Caco-2 (cell line): ENCODE measurements around the gene TYK2. TPM values are rescaled to one million over a fixed set of nuclear protein-coding genes. Genes with fewer than 3 reads are reported as not detected.
"Not testable (repeated sequence)": the region's sequence is repeated elsewhere in the genome, so short reads cannot be mapped to it uniquely, and the experiment has no call there.

Source experiments
- BruUV-seq: library from RNA; stranded (reverse); fragments of 400-500 nt; replicated peaks from 2 replicates; lab custom pipeline; 2021; lab: Mats Ljungman, UMichigan
- CTCF ChIA-PET: fragments of 300-600 bp; sonication (Branson Sonifier 250); formaldehyde crosslinking; loops from one replicate; lab custom pipeline; 2022; ENCODE audit warnings: antibody characterized with exemption; lab: Charles Lee
- POLR2A ChIA-PET: fragments of 300-600 bp; sonication (Branson Sonifier 250); formaldehyde crosslinking; loops from one replicate; lab custom pipeline; 2022; ENCODE audit warnings: antibody characterized with exemption; lab: Charles Lee
- DNase-seq, 2 experiments: peaks; one replicate each; pipeline versions ENCODE4 v3.0.0 to v3.0.0-alpha.2; 2020 to 2022
- H3K27me3 ChIP-seq: replicated peaks from 2 replicates; pipeline ENCODE4 v1.6.0; 2011; ENCODE audit warnings: low read length; ENCODE audit not compliant: control insufficient read depth, insufficient read depth
- H3K36me3 ChIP-seq: 2 replicates; pipeline ENCODE4 v1.5.1; 2011; ENCODE audit warnings: low read length; ENCODE audit not compliant: control insufficient read depth, insufficient read depth
- H3K4me1 ChIP-seq: fragments of 250-450 bp; sonication (Bioruptor Pico); 2 replicates; pipeline ENCODE4 v1.5.1; 2020; ENCODE audit warnings: mild to moderate bottlenecking
- H3K4me3 ChIP-seq: 2 replicates; pipeline ENCODE4 v1.5.1; 2011; ENCODE audit warnings: low read depth, mild to moderate bottlenecking, control low read depth, low read length
- H3K9me3 ChIP-seq: fragments of 250-450 bp; sonication (Bioruptor Pico); 2 replicates; pipeline ENCODE4 v1.5.1; 2020; ENCODE audit warnings: mild to moderate bottlenecking, moderate library complexity
- H3K27ac Mint-ChIP-seq: one replicate; pipeline ENCODE4 v1.8.0; 2022; ENCODE audit warnings: mixed read lengths; ENCODE audit not compliant: unreplicated experiment
- H3K27me3 Mint-ChIP-seq: one replicate; pipeline ENCODE4 v1.8.0; 2022; ENCODE audit warnings: mixed read lengths; ENCODE audit not compliant: insufficient read depth, unreplicated experiment
- H3K36me3 Mint-ChIP-seq: one replicate; pipeline ENCODE4 v1.8.0; 2022; ENCODE audit warnings: mild to moderate bottlenecking, mixed read lengths; ENCODE audit not compliant: insufficient read depth, unreplicated experiment
- H3K4me1 Mint-ChIP-seq: one replicate; pipeline ENCODE4 v1.8.0; 2022; ENCODE audit warnings: low read depth, mixed read lengths; ENCODE audit not compliant: unreplicated experiment
- H3K4me3 Mint-ChIP-seq: one replicate; pipeline ENCODE4 v1.8.0; 2022; ENCODE audit warnings: mild to moderate bottlenecking, moderate library complexity, mixed read lengths; ENCODE audit not compliant: unreplicated experiment
- H3K9me3 Mint-ChIP-seq: one replicate; pipeline ENCODE4 v1.8.0; 2022; ENCODE audit warnings: mixed read lengths; ENCODE audit not compliant: unreplicated experiment
- intact Hi-C: fragments of 100-400 bp; cut with micrococcal nuclease; formaldehyde crosslinking; loops from one replicate; pipeline ENCODE4 v1.10.0; 2022; ENCODE audit not compliant: unreplicated experiment
- total RNA-seq: library from RNA; stranded (reverse); gene quantifications from 2 replicates; pipeline ENCODE4 v1.2.3, GENCODE V29; 2022
- TF ChIP-seq, protein P1 (sequence below), 2 experiments: fragments of 200-600 bp in 1 of 2; IDR thresholded peaks; 1 replicate in 1 of 2; 2 replicates in 1 of 2; pipeline versions ENCODE4 v1.5.1 to v1.8.0; 2011 to 2022; ENCODE audit warnings: antibody characterized with exemption in 1 of 2, control low read depth in 1 of 2, inconsistent platforms in 1 of 2, low read depth in 1 of 2, low read length in 1 of 2, mild to moderate bottlenecking in 1 of 2, moderate library complexity in 1 of 2; ENCODE audit not compliant: insufficient read depth in 1 of 2, severe bottlenecking in 1 of 2, unreplicated experiment in 1 of 2

Gene TYK2
- total RNA-seq, 1 experiment from 2014 or later = 134 TPM

DNA sequence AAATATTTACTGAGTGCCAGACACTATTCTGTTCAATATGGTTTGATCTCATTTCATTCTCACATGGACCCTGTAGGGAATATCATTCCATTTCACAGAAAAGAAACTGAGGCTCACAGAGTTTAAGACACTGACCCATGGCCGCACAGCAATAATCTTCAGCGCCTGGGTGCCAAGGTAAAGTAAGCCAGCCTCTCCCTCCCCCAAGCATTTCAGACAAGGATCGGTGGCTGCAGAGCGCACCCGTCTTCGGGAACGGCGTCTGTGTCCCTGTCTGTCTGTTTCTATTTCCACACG, 35.7 kb upstream of the TYK2 start:
- TF ChIP-seq, protein P1, sequence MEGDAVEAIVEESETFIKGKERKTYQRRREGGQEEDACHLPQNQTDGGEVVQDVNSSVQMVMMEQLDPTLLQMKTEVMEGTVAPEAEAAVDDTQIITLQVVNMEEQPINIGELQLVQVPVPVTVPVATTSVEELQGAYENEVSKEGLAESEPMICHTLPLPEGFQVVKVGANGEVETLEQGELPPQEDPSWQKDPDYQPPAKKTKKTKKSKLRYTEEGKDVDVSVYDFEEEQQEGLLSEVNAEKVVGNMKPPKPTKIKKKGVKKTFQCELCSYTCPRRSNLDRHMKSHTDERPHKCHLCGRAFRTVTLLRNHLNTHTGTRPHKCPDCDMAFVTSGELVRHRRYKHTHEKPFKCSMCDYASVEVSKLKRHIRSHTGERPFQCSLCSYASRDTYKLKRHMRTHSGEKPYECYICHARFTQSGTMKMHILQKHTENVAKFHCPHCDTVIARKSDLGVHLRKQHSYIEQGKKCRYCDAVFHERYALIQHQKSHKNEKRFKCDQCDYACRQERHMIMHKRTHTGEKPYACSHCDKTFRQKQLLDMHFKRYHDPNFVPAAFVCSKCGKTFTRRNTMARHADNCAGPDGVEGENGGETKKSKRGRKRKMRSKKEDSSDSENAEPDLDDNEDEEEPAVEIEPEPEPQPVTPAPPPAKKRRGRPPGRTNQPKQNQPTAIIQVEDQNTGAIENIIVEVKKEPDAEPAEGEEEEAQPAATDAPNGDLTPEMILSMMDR (IDR thresholded peaks at IDR 0.05; ENCODE audit: insufficient read depth in 1 of 2, low read depth in 1 of 2, low read length in 1 of 2, severe bottlenecking in 1 of 2, unreplicated experiment in 1 of 2) = no peak
- Histone ChIP-seq H3K4me1 (peaks cover 13% of the 10 kb centered on the region), H3K36me3 (no peaks in the 10 kb centered on the region), H3K27me3 (peaks cover 3% of the 10 kb centered on the region), H3K4me3 (peak overlapping the region; percentile 47), H3K9me3 (no peaks in the 10 kb centered on the region)
- ChIA-PET POLR2A (no interaction called here), CTCF (interaction anchor here (0.5 to 3.2 kb wide), 7 partner anchors 10 to 253 kb away, joined by 3 to 14 read pairs (median 6); partner anchors contain the start of gene CDC37)
- H3K27me3 Mint-ChIP-seq = peaks cover 18% of the 10 kb centered on the region
- H3K27ac Mint-ChIP-seq = no peak overlapping the region
- peaks cover 9% of the 10 kb centered on the region for H3K36me3 Mint-ChIP-seq
- no peak for DNase-seq
- BruUV-seq = no TSS peak
- no peaks in the 10 kb centered on the region for H3K9me3 Mint-ChIP-seq
- peak overlapping the region; percentile 61 for H3K4me3 Mint-ChIP-seq
- peaks cover 16% of the 10 kb centered on the region for H3K4me1 Mint-ChIP-seq
- intact Hi-C loops = no loop called here

DNA sequence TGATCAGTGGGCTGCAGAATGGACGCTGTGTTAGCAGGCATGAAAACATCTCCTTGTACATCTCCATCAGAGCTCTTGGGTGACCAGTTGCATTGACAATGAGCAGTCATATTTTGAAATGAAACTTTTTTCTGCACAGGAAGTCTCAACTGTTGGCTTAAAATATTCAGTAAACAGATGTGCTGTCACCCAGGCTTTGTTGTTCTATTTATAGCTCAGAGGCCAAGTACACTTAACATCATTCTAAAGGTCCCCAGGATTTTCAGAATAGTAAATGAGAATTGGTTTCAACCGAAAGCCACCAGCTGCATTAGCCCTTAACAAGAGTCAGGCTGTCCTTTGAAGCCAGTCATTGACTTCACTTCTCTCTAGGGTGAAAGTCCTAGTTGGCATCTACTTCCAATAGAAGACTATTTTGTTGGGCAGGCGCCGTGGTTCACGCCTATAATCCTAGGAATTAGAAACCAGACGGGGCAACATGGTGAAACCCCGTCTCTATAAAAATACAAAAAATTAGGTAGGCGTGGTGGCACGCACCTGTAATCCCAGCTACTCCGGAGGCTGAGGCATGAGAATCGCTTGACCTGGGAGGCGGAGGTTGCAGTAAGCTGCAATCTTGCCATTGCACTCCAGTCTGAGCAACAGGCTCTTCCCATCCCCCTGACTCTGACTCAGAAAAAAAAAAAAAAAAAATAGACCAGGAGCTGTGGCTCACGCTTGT, 32.0 kb upstream of the TYK2 start:
- no TSS peak for BruUV-seq

DNA sequence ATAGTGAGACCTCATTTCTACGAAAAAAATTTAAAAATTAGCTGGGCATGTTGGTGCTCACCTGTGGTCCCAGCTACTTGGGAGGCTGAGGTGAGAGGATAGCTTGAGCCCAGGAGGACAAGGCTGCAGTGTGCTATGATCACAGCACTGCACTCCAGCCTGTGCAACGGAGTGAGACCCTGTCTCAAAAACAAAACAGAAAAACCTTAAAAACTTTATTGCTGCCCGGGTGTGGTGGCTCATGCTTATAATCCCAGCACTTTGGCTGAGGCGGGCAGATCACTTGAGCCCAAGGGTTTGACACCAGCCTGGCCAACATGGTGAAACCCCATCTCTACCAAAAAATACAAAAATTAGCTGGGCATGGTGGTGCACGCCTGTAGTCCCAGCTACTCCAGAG, 30.9 kb upstream of the TYK2 start:
- H3K27me3 Mint-ChIP-seq, H3K4me1 ChIP-seq, H3K4me1 Mint-ChIP-seq, H3K27me3 ChIP-seq, H3K4me3 ChIP-seq, intact Hi-C loops, H3K27ac Mint-ChIP-seq, BruUV-seq, H3K4me3 Mint-ChIP-seq, H3K9me3 Mint-ChIP-seq, H3K36me3 ChIP-seq, CTCF ChIA-PET, H3K9me3 ChIP-seq, H3K36me3 Mint-ChIP-seq, DNase-seq: not testable (repeated sequence)
- POLR2A ChIA-PET = interaction anchor here (0.5 kb wide), 1 partner anchor 78 kb away, joined by 10 read pairs; no protein-coding TSS in a partner anchor

More for the DNA sequence above, 32.0 kb upstream of the TYK2 start:
- Histone ChIP-seq H3K36me3 (no peaks in the 10 kb centered on the region), H3K4me3 (no peak overlapping the region), H3K27me3 (no peaks in the 10 kb centered on the region; the same call in 1 of the 2 replicates), H3K9me3 (no peaks in the 10 kb centered on the region), H3K4me1 (no peaks in the 10 kb centered on the region)
- DNase-seq = no peak
- H3K9me3 Mint-ChIP-seq = no peaks in the 10 kb centered on the region
- ChIA-PET CTCF (interaction anchor here (0.6 to 0.7 kb wide), 2 partner anchors 10 to 104 kb away, joined by 3 to 6 read pairs; no protein-coding TSS in a partner anchor), POLR2A (no interaction called here)
- intact Hi-C loops = no loop called here
- no peak overlapping the region for H3K27ac Mint-ChIP-seq
- TF ChIP-seq, protein P1 (IDR thresholded peaks at IDR 0.05; ENCODE audit: insufficient read depth in 1 of 2, low read depth in 1 of 2, low read length in 1 of 2, severe bottlenecking in 1 of 2, unreplicated experiment in 1 of 2) = no peak
- no peak overlapping the region for H3K4me3 Mint-ChIP-seq
- peaks cover 6% of the 10 kb centered on the region for H3K27me3 Mint-ChIP-seq
- peaks cover 9% of the 10 kb centered on the region for H3K36me3 Mint-ChIP-seq
- H3K4me1 Mint-ChIP-seq = no peaks in the 10 kb centered on the region
